Mammary epithelial cell (primary cell): Measurements from ENCODE around the gene TUNAR.

ENCODE experiments used
- EZH2 ChIP-seq: IDR thresholded peaks from 2 replicates; pipeline ENCODE4 v1.6.1; 2012; ENCODE audit warnings: low read length, inconsistent platforms, borderline replicate concordance
- TF ChIP-seq, protein P1 (sequence below), 2 donors: IDR thresholded peaks in 1 of 2; conservative IDR thresholded peaks in 1 of 2; 2 replicates each; pipeline ENCODE4 v1.5.1; 2011 to 2012; ENCODE audit warnings: inconsistent platforms in 2 of 2, low read length in 2 of 2, mild to moderate bottlenecking in 2 of 2, control low read depth in 1 of 2, low read depth in 1 of 2; ENCODE audit not compliant: insufficient read depth in 1 of 2; ENCODE audit errors: extremely low read depth in 1 of 2

DNA sequence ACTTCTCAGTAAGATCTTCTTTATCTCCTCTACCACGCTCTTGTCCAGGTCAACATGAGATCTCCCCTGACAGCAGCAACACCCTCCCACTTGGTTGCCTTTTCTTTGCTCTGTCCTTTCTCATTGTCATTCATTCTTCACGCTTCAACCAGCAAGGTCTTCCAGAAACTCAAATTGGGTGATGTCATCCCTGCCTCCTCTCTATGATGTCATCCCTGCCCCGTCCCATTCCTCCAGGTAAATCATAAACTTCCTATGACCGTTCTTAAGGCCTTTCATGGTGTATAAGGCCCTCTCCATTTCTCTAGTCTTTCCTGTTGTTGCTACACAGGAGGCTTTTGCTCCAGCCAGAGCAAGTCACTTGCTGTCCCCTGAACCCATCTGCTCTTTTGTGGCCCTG, 17.7 kb upstream of the TUNAR start:
- TF ChIP-seq, protein P1, sequence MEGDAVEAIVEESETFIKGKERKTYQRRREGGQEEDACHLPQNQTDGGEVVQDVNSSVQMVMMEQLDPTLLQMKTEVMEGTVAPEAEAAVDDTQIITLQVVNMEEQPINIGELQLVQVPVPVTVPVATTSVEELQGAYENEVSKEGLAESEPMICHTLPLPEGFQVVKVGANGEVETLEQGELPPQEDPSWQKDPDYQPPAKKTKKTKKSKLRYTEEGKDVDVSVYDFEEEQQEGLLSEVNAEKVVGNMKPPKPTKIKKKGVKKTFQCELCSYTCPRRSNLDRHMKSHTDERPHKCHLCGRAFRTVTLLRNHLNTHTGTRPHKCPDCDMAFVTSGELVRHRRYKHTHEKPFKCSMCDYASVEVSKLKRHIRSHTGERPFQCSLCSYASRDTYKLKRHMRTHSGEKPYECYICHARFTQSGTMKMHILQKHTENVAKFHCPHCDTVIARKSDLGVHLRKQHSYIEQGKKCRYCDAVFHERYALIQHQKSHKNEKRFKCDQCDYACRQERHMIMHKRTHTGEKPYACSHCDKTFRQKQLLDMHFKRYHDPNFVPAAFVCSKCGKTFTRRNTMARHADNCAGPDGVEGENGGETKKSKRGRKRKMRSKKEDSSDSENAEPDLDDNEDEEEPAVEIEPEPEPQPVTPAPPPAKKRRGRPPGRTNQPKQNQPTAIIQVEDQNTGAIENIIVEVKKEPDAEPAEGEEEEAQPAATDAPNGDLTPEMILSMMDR (conservative IDR thresholded peaks at IDR 0.05 in 1 of 2, IDR thresholded peaks at IDR 0.05 in 1 of 2; ENCODE audit: extremely low read depth in 1 of 2, insufficient read depth in 1 of 2, low read depth in 1 of 2, low read length in 2 of 2) = no peak
- no peak for TF ChIP-seq EZH2
